ENCODE measurements around the gene C16orf87.
A peak's percentile ranks its signal among the peaks of the same experiment; 100 is the strongest.

The C16orf87 gene

DNA sequence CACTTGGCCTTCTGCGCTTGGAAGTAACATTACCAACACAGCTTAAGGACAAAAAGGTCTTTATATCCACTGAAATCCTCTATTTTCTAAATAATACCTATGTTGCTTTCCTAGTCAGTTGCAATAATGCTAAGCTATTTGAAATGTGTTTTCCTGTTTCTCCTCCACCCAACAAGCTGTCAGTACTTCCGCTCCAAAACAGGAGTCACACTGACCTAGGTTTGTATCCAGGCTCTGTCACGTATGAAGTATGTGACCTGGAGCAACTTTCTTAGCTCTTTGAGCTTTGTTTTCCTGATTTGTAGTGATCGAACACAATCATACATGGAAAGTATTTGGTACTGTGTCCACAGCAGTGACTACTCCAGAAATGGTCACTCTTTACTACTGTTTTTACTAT, 58.5 kb downstream of the C16orf87 start:
- Histone ChIP-seq H3K4me1 (ENCODE audit: control insufficient read depth, insufficient read depth, low read length) (no peaks in the 10 kb centered on the region), H3K9ac (ENCODE audit: low read length) (no peak overlapping the region), H3K36me3 (ENCODE audit: control insufficient read depth, insufficient read depth, low read length, severe bottlenecking) (no peaks in the 10 kb centered on the region), H3K27me3 (replicated peaks; ENCODE audit: control insufficient read depth, insufficient read depth, low read length) (no peaks in the 10 kb centered on the region), H3K4me3 (ENCODE audit: low read length) (no peak overlapping the region), H3K9me3 (ENCODE audit: control insufficient read depth, low read length) (no peaks in the 10 kb centered on the region)
- no peak for DNase-seq (ENCODE audit: low read depth)

DNA sequence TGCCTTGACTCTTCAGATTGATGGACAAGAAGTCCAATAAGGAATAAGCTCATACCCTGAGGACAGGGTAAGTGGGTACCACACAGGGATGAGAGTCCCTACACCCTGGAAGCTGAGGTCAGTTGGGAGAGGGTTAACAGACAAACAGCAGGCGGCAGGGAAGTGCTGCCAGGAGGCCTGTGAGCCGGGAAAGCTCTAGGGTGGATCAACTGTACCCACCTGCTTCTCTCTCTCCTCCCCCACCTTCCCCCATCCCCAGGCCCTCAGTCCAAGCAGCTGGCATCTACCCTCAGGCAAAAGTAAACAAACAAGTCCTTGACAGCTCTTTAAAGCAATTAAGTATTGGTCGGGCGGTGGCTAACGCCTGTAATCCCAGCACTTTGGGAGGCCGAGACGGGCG, 62.2 kb downstream of the C16orf87 start:
- H3K9me3 ChIP-seq (ENCODE audit: control insufficient read depth, low read length) = no peaks in the 10 kb centered on the region
- H3K36me3 ChIP-seq (ENCODE audit: control insufficient read depth, insufficient read depth, low read length, severe bottlenecking) = no peaks in the 10 kb centered on the region
- DNase-seq (ENCODE audit: low read depth) = no peak

DNA sequence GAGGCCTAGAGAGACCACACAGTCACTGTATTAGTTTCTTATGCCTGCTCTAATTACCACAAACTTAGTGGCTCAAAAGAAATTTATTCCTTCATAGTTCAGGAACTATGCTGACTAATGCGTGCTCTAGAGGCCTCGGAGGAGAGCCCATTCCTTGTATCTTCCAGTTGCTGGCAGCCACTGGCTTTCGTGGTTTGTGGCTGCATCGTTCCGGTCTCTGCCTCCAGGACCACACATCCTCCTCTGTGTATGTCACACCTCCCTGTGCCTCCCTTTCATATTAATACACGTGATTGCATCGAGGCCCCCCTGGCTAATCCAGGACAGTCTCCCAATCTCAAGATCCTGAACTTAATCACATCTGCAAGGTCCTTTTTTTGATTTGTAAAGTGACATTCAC, 65.9 kb downstream of the C16orf87 start:
- H3K9me3 ChIP-seq (ENCODE audit: control insufficient read depth, low read length) = no peaks in the 10 kb centered on the region
- H3K4me1 ChIP-seq (ENCODE audit: control insufficient read depth, insufficient read depth, low read length) = no peaks in the 10 kb centered on the region
- no peak overlapping the region for H3K4me3 ChIP-seq (ENCODE audit: low read length)
- no peaks in the 10 kb centered on the region for H3K36me3 ChIP-seq (ENCODE audit: control insufficient read depth, insufficient read depth, low read length, severe bottlenecking)
- DNase-seq (ENCODE audit: low read depth) = no peak
- peaks cover 24% of the 10 kb centered on the region for H3K27me3 ChIP-seq (replicated peaks; ENCODE audit: control insufficient read depth, insufficient read depth, low read length)
- no peak overlapping the region for H3K9ac ChIP-seq (ENCODE audit: low read length)

More for the DNA sequence above, 62.2 kb downstream of the C16orf87 start:
- Histone ChIP-seq H3K4me3 (ENCODE audit: low read length) (no peak overlapping the region), H3K4me1 (ENCODE audit: control insufficient read depth, insufficient read depth, low read length) (no peaks in the 10 kb centered on the region), H3K9ac (ENCODE audit: low read length) (no peak overlapping the region), H3K27me3 (replicated peaks; ENCODE audit: control insufficient read depth, insufficient read depth, low read length) (no peaks in the 10 kb centered on the region)

DNA sequence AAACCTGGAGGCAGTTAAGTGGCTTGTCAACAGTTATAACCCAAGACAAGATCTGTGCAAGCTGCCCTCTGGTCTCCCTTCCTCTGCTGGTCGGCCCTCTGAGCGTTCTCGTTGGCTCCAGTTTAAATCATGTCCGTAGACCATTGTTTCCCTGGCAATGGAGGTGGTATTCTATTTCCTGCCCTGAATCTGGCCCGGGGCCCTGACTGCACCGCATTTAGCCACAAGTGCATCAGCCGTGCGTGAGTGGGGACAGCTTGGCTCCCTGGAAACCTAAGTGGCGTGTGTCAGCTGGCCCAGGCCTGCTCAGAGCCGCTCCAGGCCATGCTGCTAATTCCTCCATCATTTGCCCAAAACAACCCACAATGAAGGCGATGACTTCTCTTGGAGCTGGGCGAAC, 67.8 kb downstream of the C16orf87 start:
- H3K4me1 ChIP-seq (ENCODE audit: control insufficient read depth, insufficient read depth, low read length) = no peaks in the 10 kb centered on the region
- H3K9me3 ChIP-seq (ENCODE audit: control insufficient read depth, low read length) = no peaks in the 10 kb centered on the region
- peaks cover 40% of the 10 kb centered on the region for H3K27me3 ChIP-seq (replicated peaks; ENCODE audit: control insufficient read depth, insufficient read depth, low read length)
- H3K4me3 ChIP-seq (ENCODE audit: low read length) = no peak overlapping the region
- DNase-seq (ENCODE audit: low read depth) = no peak
- no peaks in the 10 kb centered on the region for H3K36me3 ChIP-seq (ENCODE audit: control insufficient read depth, insufficient read depth, low read length, severe bottlenecking)
- H3K9ac ChIP-seq (ENCODE audit: low read length) = no peak overlapping the region

DNA sequence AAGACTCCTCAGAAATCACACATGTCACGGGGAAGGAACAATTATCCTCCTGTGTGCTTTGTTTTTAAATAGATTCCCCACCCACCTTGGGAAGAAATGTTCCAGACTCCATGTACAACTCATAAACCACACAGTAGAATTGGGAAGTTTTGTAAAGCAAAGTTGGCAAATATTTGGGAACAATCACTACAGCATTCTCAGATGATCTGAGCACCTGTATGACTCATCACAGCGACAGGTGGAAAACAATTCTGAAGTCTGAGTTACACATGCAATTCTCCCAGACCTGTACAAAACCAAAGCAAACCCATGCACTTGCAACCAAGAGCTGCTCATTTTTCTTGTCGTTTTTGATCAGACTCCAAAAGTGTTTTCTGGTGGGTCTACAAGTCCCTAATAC, 68.4 kb downstream of the C16orf87 start:
- Histone ChIP-seq H3K9ac (ENCODE audit: low read length) (no peak overlapping the region), H3K27me3 (replicated peaks; ENCODE audit: control insufficient read depth, insufficient read depth, low read length) (peaks cover 41% of the 10 kb centered on the region), H3K9me3 (ENCODE audit: control insufficient read depth, low read length) (no peaks in the 10 kb centered on the region), H3K36me3 (ENCODE audit: control insufficient read depth, insufficient read depth, low read length, severe bottlenecking) (no peaks in the 10 kb centered on the region), H3K4me1 (ENCODE audit: control insufficient read depth, insufficient read depth, low read length) (no peaks in the 10 kb centered on the region), H3K4me3 (ENCODE audit: low read length) (no peak overlapping the region)
- no peak for DNase-seq (ENCODE audit: low read depth)

DNA sequence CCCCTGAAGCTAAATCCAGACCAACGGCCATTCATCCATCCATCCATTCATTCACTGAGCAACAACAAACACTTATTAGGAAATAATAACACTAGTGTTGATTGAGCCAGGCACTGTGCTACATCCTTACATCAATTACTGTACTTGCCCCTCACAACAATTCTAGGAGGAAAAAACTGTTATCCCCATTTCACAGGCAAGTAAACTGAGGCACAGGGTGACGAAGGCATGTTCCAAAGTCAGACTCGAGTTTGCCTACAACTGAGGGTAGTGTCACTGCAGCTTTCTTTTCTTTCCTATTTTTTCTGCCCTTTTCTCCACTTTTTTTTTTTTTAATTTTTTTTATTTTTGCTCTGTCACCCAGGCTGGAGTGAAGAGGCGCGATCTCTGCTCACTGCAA, 71.7 kb downstream of the C16orf87 start:
- H3K9ac ChIP-seq (ENCODE audit: low read length) = no peak overlapping the region
- H3K9me3 ChIP-seq (ENCODE audit: control insufficient read depth, low read length) = no peaks in the 10 kb centered on the region
- H3K4me3 ChIP-seq (ENCODE audit: low read length) = no peak overlapping the region
- H3K4me1 ChIP-seq (ENCODE audit: control insufficient read depth, insufficient read depth, low read length) = no peaks in the 10 kb centered on the region
- peaks cover 55% of the 10 kb centered on the region for H3K27me3 ChIP-seq (replicated peaks; ENCODE audit: control insufficient read depth, insufficient read depth, low read length)
- no peaks in the 10 kb centered on the region for H3K36me3 ChIP-seq (ENCODE audit: control insufficient read depth, insufficient read depth, low read length, severe bottlenecking)
- DNase-seq (ENCODE audit: low read depth) = no peak

DNA sequence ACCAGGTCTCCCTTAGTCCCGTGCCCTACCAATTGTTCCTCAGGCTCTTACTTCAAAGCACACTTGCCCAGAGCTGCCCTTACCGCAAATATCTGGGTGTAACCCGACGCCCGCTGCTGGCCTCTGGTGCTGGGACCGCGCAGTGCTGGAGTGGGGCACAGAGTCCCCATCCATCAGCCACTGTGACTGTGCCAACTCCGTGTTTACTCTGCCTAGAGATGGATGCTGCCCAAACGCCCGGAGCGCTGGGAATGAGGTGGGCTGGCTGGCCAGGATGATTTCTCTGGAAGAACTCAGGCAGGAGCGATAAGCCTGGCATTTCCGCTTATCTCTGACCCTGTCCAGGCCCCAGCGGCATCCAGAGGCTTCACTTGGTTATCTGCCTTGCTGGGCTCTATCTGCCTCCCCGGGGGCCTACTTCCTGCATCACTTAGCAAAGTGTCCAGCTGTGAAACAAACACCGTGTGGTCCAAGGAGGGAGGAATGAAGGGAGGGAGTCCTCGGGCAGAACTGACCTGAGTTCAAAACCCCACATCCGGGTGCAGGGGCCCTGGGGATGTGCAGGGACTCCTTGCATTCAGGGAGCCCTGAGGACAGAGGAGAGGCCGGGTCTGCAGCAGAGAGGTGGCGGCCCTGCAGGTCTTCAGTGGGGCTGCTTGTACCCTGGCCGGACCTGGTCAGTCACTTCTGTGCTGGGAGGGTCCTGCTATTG, 73.5 kb downstream of the C16orf87 start:
- Histone ChIP-seq H3K36me3 (ENCODE audit: control insufficient read depth, insufficient read depth, low read length, severe bottlenecking) (no peaks in the 10 kb centered on the region), H3K9ac (ENCODE audit: low read length) (no peak overlapping the region)
- peak; percentile 16 for DNase-seq (ENCODE audit: low read depth)

DNA sequence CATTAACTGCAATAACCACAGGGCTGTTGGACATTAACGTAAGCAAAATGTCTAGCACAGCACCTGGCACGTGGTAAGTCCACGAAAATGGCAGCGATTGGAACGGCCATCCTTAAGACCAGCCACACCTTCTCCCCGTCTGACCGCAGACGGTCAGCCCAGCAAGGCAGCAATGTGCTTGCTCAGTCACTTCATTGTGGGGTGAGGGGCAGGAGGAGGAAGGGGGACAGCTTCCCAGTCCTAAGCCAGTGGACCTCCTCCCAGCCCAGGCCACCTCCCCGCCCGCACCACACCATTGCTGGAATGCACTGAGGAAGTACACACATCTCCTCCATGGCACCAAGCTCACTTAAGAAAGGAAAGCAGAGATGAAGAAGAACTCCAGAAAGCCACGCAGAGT, 74.2 kb downstream of the C16orf87 start:
- H3K9ac ChIP-seq (ENCODE audit: low read length) = no peak overlapping the region
- no peak for DNase-seq (ENCODE audit: low read depth)
- H3K9me3 ChIP-seq (ENCODE audit: control insufficient read depth, low read length) = no peaks in the 10 kb centered on the region
- H3K27me3 ChIP-seq (replicated peaks; ENCODE audit: control insufficient read depth, insufficient read depth, low read length) = peaks cover 43% of the 10 kb centered on the region
- no peaks in the 10 kb centered on the region for H3K36me3 ChIP-seq (ENCODE audit: control insufficient read depth, insufficient read depth, low read length, severe bottlenecking)
- H3K4me1 ChIP-seq (ENCODE audit: control insufficient read depth, insufficient read depth, low read length) = no peaks in the 10 kb centered on the region
- H3K4me3 ChIP-seq (ENCODE audit: low read length) = no peak overlapping the region

More for the DNA sequence above, 73.5 kb downstream of the C16orf87 start:
- H3K4me1 ChIP-seq (ENCODE audit: control insufficient read depth, insufficient read depth, low read length) = no peaks in the 10 kb centered on the region
- H3K9me3 ChIP-seq (ENCODE audit: control insufficient read depth, low read length) = no peaks in the 10 kb centered on the region
- peaks cover 43% of the 10 kb centered on the region for H3K27me3 ChIP-seq (replicated peaks; ENCODE audit: control insufficient read depth, insufficient read depth, low read length)
- H3K4me3 ChIP-seq (ENCODE audit: low read length) = no peak overlapping the region

DNA sequence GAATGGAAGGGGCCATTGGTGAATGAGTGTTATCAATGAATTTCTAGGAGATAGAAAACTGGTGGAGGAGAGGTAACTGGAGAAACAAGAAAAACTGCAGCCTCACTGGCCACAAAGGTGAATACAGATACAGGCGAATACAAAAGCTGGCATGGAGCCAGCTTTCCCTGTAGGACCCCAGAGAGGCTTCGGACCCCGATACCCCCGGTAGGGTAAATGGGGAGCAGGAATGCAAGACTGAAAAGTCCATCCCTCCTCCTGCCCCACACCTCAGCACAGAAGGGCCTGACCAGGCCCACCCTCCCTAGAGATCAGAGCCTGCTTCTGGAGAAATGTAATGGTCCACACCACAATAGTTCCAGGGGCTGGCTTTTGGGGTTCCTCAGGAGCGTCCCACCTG, 78.0 kb downstream of the C16orf87 start:
- no peaks in the 10 kb centered on the region for H3K9me3 ChIP-seq (ENCODE audit: control insufficient read depth, low read length)
- H3K36me3 ChIP-seq (ENCODE audit: control insufficient read depth, insufficient read depth, low read length, severe bottlenecking) = no peaks in the 10 kb centered on the region
- no peaks in the 10 kb centered on the region for H3K4me1 ChIP-seq (ENCODE audit: control insufficient read depth, insufficient read depth, low read length)
- peaks cover 30% of the 10 kb centered on the region for H3K27me3 ChIP-seq (replicated peaks; ENCODE audit: control insufficient read depth, insufficient read depth, low read length)
- no peak overlapping the region for H3K9ac ChIP-seq (ENCODE audit: low read length)
- no peak overlapping the region for H3K4me3 ChIP-seq (ENCODE audit: low read length)
- DNase-seq (ENCODE audit: low read depth) = no peak

DNA sequence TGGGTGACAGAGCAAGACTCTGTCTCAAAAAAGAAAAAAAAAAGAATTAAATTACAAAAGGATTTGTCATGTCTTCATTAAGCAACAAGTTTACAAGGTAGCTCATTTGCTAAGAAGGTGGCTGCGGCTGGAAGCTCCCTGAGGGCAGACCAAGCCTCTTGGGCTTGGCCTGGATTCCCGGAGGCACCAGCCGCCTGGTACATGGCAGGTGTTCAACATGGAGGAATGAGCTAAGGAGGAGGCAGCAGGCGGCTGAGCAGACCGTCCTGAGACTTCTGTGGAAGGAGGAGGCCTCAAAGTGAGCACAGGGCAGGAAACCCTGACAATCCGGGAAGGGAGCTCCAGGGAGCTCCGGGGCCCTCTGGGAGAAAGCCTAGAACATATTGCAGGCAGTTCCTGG, 79.6 kb downstream of the C16orf87 start:
- peaks cover 29% of the 10 kb centered on the region for H3K27me3 ChIP-seq (replicated peaks; ENCODE audit: control insufficient read depth, insufficient read depth, low read length)
- H3K4me1 ChIP-seq (ENCODE audit: control insufficient read depth, insufficient read depth, low read length) = no peaks in the 10 kb centered on the region
- no peak overlapping the region for H3K9ac ChIP-seq (ENCODE audit: low read length)
- H3K9me3 ChIP-seq (ENCODE audit: control insufficient read depth, low read length) = no peaks in the 10 kb centered on the region
- no peak overlapping the region for H3K4me3 ChIP-seq (ENCODE audit: low read length)
- no peak for DNase-seq (ENCODE audit: low read depth)
- H3K36me3 ChIP-seq (ENCODE audit: control insufficient read depth, insufficient read depth, low read length, severe bottlenecking) = no peaks in the 10 kb centered on the region

DNA sequence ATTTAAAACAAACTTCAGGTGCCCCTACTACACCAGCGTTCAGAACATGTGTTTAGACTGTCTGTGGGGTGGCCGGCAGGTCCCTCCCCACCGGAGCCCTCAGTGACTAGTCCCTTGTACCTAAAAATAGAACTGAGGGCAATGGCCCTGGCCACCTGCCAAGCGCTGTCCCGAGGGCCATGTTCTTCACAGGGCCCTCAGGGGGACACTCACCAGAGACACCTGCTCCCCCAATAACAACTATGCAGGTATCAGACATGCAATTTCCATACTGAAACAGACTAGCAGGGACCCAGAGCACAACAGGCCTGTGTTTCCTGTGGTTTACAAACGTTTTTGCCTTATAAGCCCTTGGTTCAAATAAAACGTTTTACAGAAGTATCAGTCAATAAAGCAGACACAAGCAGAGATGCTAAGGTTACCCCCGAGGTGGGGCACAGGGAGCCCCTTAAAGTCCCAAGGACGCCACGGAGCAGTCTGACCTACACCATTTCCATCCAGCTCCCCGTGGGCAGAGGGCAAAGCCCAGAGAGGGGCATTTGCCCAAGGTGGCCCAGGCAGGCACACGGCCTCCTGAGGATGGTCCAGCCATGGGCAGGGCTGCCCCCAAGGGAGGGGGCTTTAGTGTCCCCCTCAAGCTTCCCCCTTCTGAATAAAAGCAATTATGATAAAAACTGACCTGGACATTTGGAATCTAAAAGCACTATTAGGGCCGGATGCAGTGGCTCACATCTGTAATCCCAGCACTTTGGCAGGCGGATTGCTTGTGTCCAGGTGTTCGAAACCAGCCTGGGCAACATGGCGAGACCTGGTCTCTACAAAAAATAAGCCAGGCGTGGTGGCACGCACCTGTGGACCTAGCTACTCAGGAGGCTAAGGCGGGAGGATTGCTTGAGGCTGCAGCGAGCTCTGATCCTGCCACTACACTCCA, 81.9 kb downstream of the C16orf87 start:
- DNase-seq (ENCODE audit: low read depth) = no peak
- H3K27me3 ChIP-seq (replicated peaks; ENCODE audit: control insufficient read depth, insufficient read depth, low read length) = peaks cover 24% of the 10 kb centered on the region
- no peaks in the 10 kb centered on the region for H3K4me1 ChIP-seq (ENCODE audit: control insufficient read depth, insufficient read depth, low read length)
- no peak overlapping the region for H3K4me3 ChIP-seq (ENCODE audit: low read length)
- H3K9me3 ChIP-seq (ENCODE audit: control insufficient read depth, low read length) = no peaks in the 10 kb centered on the region
- H3K36me3 ChIP-seq (ENCODE audit: control insufficient read depth, insufficient read depth, low read length, severe bottlenecking) = no peaks in the 10 kb centered on the region
- H3K9ac ChIP-seq (ENCODE audit: low read length) = no peak overlapping the region

Data from adipocyte (in vitro differentiated cells).